ENCODE data around the gene KIAA1958. TPM values are rescaled to one million over a fixed set of nuclear protein-coding genes. Genes with fewer than 3 reads are reported as not detected.
"Not testable (repeated sequence)": the region's sequence is repeated elsewhere in the genome, so short reads cannot be mapped to it uniquely, and the experiment has no call there.

Gene KIAA1958
- total RNA-seq, 4 donors from 2014 or later: 13.1 to 17.2 (median 16.7) TPM

GRCh38 chr9:112664531-112664930, 177.9 kb downstream of the KIAA1958 start:
- H3K27me3 ChIP-seq: no peaks in the 10 kb centered on the region
- no peaks in the 10 kb centered on the region for H3K36me3 ChIP-seq
- TF ChIP-seq POLR2A (IDR thresholded peaks at IDR 0.05) (no peak), CTCF (IDR thresholded peaks at IDR 0.05) (no peak)
- H3K9me3 ChIP-seq: no peaks in the 10 kb centered on the region
- no peak overlapping the region for H3K27ac ChIP-seq
- H3K4me1 ChIP-seq: no peaks in the 10 kb centered on the region
- no peak overlapping the region for H3K4me3 ChIP-seq
- DNase-seq: no peak

- H3K27ac ChIP-seq: no peak overlapping the region
- no peaks in the 10 kb centered on the region for H3K4me1 ChIP-seq
- TF ChIP-seq POLR2A (IDR thresholded peaks at IDR 0.05): no peak
- peak in 3 of 6 experiments; percentile 32 to 41 (median 33) for TF ChIP-seq CTCF (IDR thresholded peaks at IDR 0.05)
- no peak for DNase-seq
- H3K4me3 ChIP-seq: no peak overlapping the region
- H3K9me3 ChIP-seq: no peaks in the 10 kb centered on the region
- H3K36me3 ChIP-seq: no peaks in the 10 kb centered on the region
- no peaks in the 10 kb centered on the region for H3K27me3 ChIP-seq
Measured at GRCh38 chr9:112665347-112665746, 178.7 kb downstream of the KIAA1958 start.

- Histone ChIP-seq H3K36me3 (no peaks in the 10 kb centered on the region), H3K9me3 (no peaks in the 10 kb centered on the region), H3K4me1 (no peaks in the 10 kb centered on the region), H3K27me3 (no peaks in the 10 kb centered on the region), H3K27ac (no peak overlapping the region), H3K4me3 (no peak overlapping the region)
- TF ChIP-seq CTCF (IDR thresholded peaks at IDR 0.05) (no peak), POLR2A (IDR thresholded peaks at IDR 0.05) (no peak)
- no peak for DNase-seq
Measured at GRCh38 chr9:112669326-112669725, 182.7 kb downstream of the KIAA1958 start.

GRCh38 chr9:112670991-112671625, 184.5 kb downstream of the KIAA1958 start:
- TF ChIP-seq POLR2A (IDR thresholded peaks at IDR 0.05): no peak
- Histone ChIP-seq H3K27ac (no peak overlapping the region), H3K4me1 (no peaks in the 10 kb centered on the region), H3K4me3 (no peak overlapping the region), H3K36me3 (no peaks in the 10 kb centered on the region), H3K9me3 (no peaks in the 10 kb centered on the region), H3K27me3 (no peaks in the 10 kb centered on the region)
- no peak for DNase-seq

GRCh38 chr9:112673221-112673620, 186.6 kb downstream of the KIAA1958 start:
- not testable (repeated sequence) for H3K36me3 ChIP-seq, H3K9me3 ChIP-seq, H3K4me3 ChIP-seq, DNase-seq, H3K27ac ChIP-seq, H3K4me1 ChIP-seq, H3K27me3 ChIP-seq

- TF ChIP-seq POLR2A (IDR thresholded peaks at IDR 0.05): no peak
- no peak for TF ChIP-seq CTCF (IDR thresholded peaks at IDR 0.05)
- no peak for DNase-seq
- peaks cover 0 to 3% (median 0%) of the 10 kb centered on the region in 4 donors for H3K9me3 ChIP-seq
- H3K4me3 ChIP-seq: no peak overlapping the region
- H3K27me3 ChIP-seq: no peaks in the 10 kb centered on the region
- no peaks in the 10 kb centered on the region for H3K36me3 ChIP-seq
- no peaks in the 10 kb centered on the region for H3K4me1 ChIP-seq
- no peak overlapping the region for H3K27ac ChIP-seq
Measured at GRCh38 chr9:112677040-112677439, 190.4 kb downstream of the KIAA1958 start.

Measured in Peyer's patch (tissue), 4 donors.